ENCODE measurements around the gene FZR1.

FZR1 gene

DNA sequence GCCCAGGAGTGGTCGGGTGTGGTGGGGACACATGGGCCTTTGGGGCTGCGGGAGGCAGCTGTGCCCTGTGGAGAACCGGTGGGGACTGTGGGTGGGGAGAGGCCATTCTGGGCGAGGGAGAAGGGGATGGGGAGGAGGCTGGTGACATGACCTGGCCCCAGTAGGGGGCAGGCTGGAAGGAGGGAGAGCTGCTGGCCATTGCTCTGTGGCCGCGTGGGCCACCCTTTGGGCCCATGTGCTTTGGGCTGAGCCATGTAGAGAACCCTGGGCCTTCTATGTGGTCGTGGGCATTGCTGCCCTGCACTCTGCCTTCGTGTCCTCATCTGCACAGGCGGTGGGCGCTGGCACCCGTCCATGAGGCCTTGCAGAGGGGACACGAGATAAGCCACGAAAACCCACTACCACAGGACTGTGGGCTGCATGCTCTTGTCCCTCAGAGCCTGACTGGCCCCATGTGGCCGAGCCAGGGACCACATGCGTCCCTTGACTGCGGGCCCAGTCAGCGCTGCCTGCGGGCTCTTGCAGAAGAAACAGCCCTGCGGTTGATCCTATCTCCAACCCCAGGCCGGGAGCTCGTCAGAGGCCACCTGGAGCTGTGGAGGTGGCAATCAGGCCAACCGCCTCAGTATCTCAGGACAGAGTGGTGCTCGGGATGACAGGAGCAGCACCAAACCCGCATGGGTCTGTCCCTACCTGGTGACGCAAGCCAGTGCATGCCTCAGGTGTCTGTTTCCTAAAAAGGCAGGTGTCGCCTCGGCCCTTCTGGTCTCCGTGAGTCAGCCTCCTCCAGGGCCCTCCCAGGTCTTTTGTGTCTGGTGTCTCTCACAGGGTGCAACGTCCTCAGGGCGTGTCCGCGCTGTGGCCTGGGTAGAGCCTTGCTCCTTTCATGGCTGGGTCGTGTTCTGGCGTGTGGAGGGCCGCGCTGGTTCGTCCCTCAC, 14.3 kb downstream of the FZR1 start:
- Histone ChIP-seq H3K36me3 (ENCODE audit: insufficient read depth, low read length) (peaks cover 82% of the 10 kb centered on the region), H3K4me2 (ENCODE audit: insufficient read depth, low read length) (no peak overlapping the region)

DNA sequence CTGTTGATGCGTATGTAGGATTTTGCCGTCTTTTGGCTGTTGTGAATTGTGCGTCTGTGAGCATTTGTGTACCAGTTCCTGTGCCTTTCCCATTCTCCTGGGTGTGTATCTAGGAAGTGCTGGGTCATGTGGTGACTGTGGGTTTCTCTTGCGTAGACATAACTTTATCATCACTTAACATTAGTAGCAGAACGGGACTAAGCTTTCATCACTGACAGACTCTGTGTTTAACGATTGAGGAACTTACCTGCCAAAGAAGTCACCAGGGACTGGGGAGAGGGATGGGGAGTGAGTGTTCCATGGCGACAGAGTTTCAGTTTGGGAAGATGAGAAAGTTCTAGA, 15.0 kb downstream of the FZR1 start:
- Histone ChIP-seq H3K4me3 (ENCODE audit: low read depth in 1 of 2, low read length in 2 of 2) (no peak overlapping the region), H3K9ac (ENCODE audit: low read depth, low read length) (no peak overlapping the region), H4K20me1 (ENCODE audit: insufficient read depth, low read length) (peaks cover 83% of the 10 kb centered on the region), H3K4me2 (ENCODE audit: insufficient read depth, low read length) (no peak overlapping the region), H3K36me3 (ENCODE audit: insufficient read depth, low read length) (peaks cover 84% of the 10 kb centered on the region), H3K9me3 (ENCODE audit: insufficient read depth, low read length, severe bottlenecking) (no peaks in the 10 kb centered on the region), H3K79me2 (ENCODE audit: insufficient read depth, low read length) (peaks cover 78% of the 10 kb centered on the region), H3K27me3 (ENCODE audit: insufficient read depth, low read length, poor library complexity) (no peaks in the 10 kb centered on the region), H3K27ac (ENCODE audit: low read length) (no peak overlapping the region), H3K4me1 (ENCODE audit: insufficient read depth, low read length) (no peaks in the 10 kb centered on the region), H2AFZ (ENCODE audit: low read depth, low read length) (no peak overlapping the region)
- ATAC-seq (ENCODE audit: insufficient read depth, low read depth) (no peak), DNase-seq (no peak)
- TF ChIP-seq EZH2 (IDR thresholded peaks at IDR 0.05; ENCODE audit: borderline replicate concordance, low read depth, low read length, severe bottlenecking): no peak
- TF ChIP-seq, protein P1, sequence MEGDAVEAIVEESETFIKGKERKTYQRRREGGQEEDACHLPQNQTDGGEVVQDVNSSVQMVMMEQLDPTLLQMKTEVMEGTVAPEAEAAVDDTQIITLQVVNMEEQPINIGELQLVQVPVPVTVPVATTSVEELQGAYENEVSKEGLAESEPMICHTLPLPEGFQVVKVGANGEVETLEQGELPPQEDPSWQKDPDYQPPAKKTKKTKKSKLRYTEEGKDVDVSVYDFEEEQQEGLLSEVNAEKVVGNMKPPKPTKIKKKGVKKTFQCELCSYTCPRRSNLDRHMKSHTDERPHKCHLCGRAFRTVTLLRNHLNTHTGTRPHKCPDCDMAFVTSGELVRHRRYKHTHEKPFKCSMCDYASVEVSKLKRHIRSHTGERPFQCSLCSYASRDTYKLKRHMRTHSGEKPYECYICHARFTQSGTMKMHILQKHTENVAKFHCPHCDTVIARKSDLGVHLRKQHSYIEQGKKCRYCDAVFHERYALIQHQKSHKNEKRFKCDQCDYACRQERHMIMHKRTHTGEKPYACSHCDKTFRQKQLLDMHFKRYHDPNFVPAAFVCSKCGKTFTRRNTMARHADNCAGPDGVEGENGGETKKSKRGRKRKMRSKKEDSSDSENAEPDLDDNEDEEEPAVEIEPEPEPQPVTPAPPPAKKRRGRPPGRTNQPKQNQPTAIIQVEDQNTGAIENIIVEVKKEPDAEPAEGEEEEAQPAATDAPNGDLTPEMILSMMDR (IDR thresholded peaks at IDR 0.05; ENCODE audit: borderline replicate concordance, extremely low read depth, low read length, poor library complexity, severe bottlenecking): no peak

More for the DNA sequence above, 14.3 kb downstream of the FZR1 start:
- no peak for DNase-seq
- Histone ChIP-seq H3K9ac (ENCODE audit: low read depth, low read length) (no peak overlapping the region), H3K9me3 (ENCODE audit: insufficient read depth, low read length, severe bottlenecking) (no peaks in the 10 kb centered on the region), H2AFZ (ENCODE audit: low read depth, low read length) (no peak overlapping the region), H3K27ac (ENCODE audit: low read length) (no peak overlapping the region), H3K79me2 (ENCODE audit: insufficient read depth, low read length) (peaks cover 84% of the 10 kb centered on the region), H3K4me1 (ENCODE audit: insufficient read depth, low read length) (no peaks in the 10 kb centered on the region), H3K4me3 (ENCODE audit: low read depth in 1 of 2, low read length in 2 of 2) (no peak overlapping the region), H3K27me3 (ENCODE audit: insufficient read depth, low read length, poor library complexity) (no peaks in the 10 kb centered on the region), H4K20me1 (ENCODE audit: insufficient read depth, low read length) (peaks cover 88% of the 10 kb centered on the region)
- no peak for ATAC-seq (ENCODE audit: insufficient read depth, low read depth)
- no peak for TF ChIP-seq EZH2 (IDR thresholded peaks at IDR 0.05; ENCODE audit: borderline replicate concordance, low read depth, low read length, severe bottlenecking)
- TF ChIP-seq, protein P1 (IDR thresholded peaks at IDR 0.05; ENCODE audit: borderline replicate concordance, extremely low read depth, low read length, poor library complexity, severe bottlenecking): no peak

DNA sequence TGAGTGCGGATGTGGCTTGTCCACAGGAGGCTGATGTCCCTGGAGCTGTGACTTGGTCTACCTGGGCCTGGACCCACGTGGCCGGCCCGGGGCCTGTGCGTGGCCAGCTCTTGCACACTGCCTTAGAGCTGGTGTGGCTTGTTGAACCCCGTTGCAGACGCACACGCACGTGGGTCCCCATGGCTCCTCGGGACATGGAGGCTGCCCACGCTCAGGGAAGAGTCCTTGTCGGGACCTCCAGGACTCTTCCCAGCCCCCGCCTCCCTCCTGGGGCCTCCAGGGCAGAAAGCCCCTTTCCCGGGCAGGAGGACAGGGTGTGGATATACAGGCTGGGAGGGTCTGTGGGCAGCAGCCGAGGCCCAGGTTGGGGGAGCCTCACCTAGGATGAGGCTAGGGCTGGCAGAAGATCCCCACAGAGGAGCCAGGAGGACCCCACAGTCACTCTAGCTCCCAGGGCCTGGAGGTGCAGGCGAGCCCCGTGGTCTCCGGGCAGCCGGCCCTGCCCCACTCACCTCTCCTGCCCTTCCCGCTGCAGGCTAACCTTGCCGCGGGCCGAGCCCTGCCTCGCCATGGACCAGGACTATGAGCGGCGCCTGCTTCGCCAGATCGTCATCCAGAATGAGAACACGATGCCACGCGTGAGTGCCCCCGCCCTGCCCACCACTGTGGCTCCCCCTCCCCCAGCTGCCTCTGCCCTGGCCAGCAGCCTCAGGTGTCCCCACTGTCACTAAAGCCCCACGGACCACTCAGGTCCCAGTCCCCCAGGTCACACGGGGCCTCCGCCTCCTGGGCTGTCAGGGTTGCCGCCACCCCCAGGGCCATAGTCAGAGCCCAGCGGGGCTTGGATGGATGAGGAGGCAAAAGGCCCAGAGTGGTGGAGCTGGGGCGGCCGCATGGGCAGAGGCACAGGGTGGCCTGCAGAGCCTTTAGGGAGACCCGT, 16.6 kb downstream of the FZR1 start:
- no peak overlapping the region for H3K4me3 ChIP-seq (ENCODE audit: low read depth in 1 of 2, low read length in 2 of 2)
- no peaks in the 10 kb centered on the region for H3K4me1 ChIP-seq (ENCODE audit: insufficient read depth, low read length)
- H3K9ac ChIP-seq (ENCODE audit: low read depth, low read length): no peak overlapping the region
- peaks cover 62% of the 10 kb centered on the region for H3K79me2 ChIP-seq (ENCODE audit: insufficient read depth, low read length)
- H3K27ac ChIP-seq (ENCODE audit: low read length): no peak overlapping the region
- no peak overlapping the region for H2AFZ ChIP-seq (ENCODE audit: low read depth, low read length)
- DNase-seq (no peak), ATAC-seq (ENCODE audit: insufficient read depth, low read depth) (no peak)
- H4K20me1 ChIP-seq (ENCODE audit: insufficient read depth, low read length): peaks cover 76% of the 10 kb centered on the region
- H3K9me3 ChIP-seq (ENCODE audit: insufficient read depth, low read length, severe bottlenecking): no peaks in the 10 kb centered on the region
- H3K4me2 ChIP-seq (ENCODE audit: insufficient read depth, low read length): no peak overlapping the region
- no peak for TF ChIP-seq EZH2 (IDR thresholded peaks at IDR 0.05; ENCODE audit: borderline replicate concordance, low read depth, low read length, severe bottlenecking)
- TF ChIP-seq, protein P1 (IDR thresholded peaks at IDR 0.05; ENCODE audit: borderline replicate concordance, extremely low read depth, low read length, poor library complexity, severe bottlenecking): no peak
- no peaks in the 10 kb centered on the region for H3K27me3 ChIP-seq (ENCODE audit: insufficient read depth, low read length, poor library complexity)
- peaks cover 92% of the 10 kb centered on the region for H3K36me3 ChIP-seq (ENCODE audit: insufficient read depth, low read length)

All from DND-41 (cell line).